A549 (cell line): ENCODE results near the gene GPATCH4. TPM values are rescaled to one million over a fixed set of nuclear protein-coding genes. Genes with fewer than 3 reads are reported as not detected.

Experiments used
- ATAC-seq, 2 experiments: fragments of 200-7000 bp in 1 of 2; fragments of >200 bp in 1 of 2; cut with Nextera tagmentation in 1 of 2; cut with Tn5 transposase in 1 of 2; 3 replicates each; pipeline versions ENCODE4 v1.8.0 to v1.9.1; 2018 to 2020; ENCODE audit warnings: mild to moderate bottlenecking in 1 of 2, moderate library complexity in 1 of 2
- CTCF ChIA-PET: fragments of 300-600 bp; sonication (Branson Sonifier 250); formaldehyde crosslinking; extraction: SDS; loops from one replicate; lab custom pipeline; 2021; ENCODE audit warnings: antibody characterized with exemption, inconsistent platforms; lab: Yijun Ruan, JAX
- POLR2A ChIA-PET: fragments of 350-600 bp; formaldehyde crosslinking; extraction: SDS; loops from one replicate; lab custom pipeline; 2021; ENCODE audit warnings: antibody characterized with exemption, inconsistent platforms; lab: Yijun Ruan, JAX
- DNase-seq, 2 experiments: peaks; one replicate each; pipeline versions ENCODE4 v3.0.0 to v3.0.0-alpha.2; 2011 to 2016; ENCODE audit warnings: low read depth in 1 of 2, low spot score in 1 of 2
- FAIRE-seq: peaks from 2 replicates; lab custom pipeline; 2011; peaks lifted over from hg19 to GRCh38; lab: Jason Lieb, UNC
- H3K27ac ChIP-seq, 2 experiments: fragments of >200 bp; sonication (Bioruptor Twin); formaldehyde crosslinking; 3 replicates each; pipeline ENCODE4 v1.5.1; 2016 to 2017
- H3K4me1 ChIP-seq: fragments of >200 bp; sonication (Bioruptor Twin); formaldehyde crosslinking; 3 replicates; pipeline ENCODE4 v1.6.1; 2016
- H3K4me2 ChIP-seq: fragments of >200 bp; sonication (Bioruptor Twin); formaldehyde crosslinking; 3 replicates; pipeline ENCODE4 v1.6.1; 2016
- H3K4me3 ChIP-seq: fragments of >200 bp; sonication (Bioruptor Twin); formaldehyde crosslinking; 3 replicates; pipeline ENCODE4 v1.5.1; 2016
- H3K9me3 ChIP-seq: fragments of >200 bp; sonication (Bioruptor Twin); formaldehyde crosslinking; 3 replicates; pipeline ENCODE4 v1.6.1; 2016
- ATOH8 ChIP-seq: fragments of 250-450 bp; sonication (Bioruptor Pico); IDR thresholded peaks from 2 replicates; pipeline ENCODE4 v1.5.0; 2020; ENCODE audit warnings: low read depth, mild to moderate bottlenecking, moderate library complexity
- BCL3 ChIP-seq: fragments of >200 bp; sonication (Bioruptor Twin); formaldehyde crosslinking; IDR thresholded peaks from 3 replicates; pipeline ENCODE4 v1.6.1; 2016
- BHLHE40 ChIP-seq: IDR thresholded peaks from 2 replicates; pipeline ENCODE4 v1.6.1; 2012; ENCODE audit warnings: low read depth, low read length, inconsistent platforms
- CHD2 ChIP-seq: fragments of 150-350 bp; IDR thresholded peaks from 2 replicates; pipeline ENCODE4 v1.6.1; 2014; ENCODE audit warnings: low read length; ENCODE audit not compliant: partially characterized antibody
- E2F6 ChIP-seq: IDR thresholded peaks from 2 replicates; pipeline ENCODE4 v1.6.1; 2012; ENCODE audit warnings: low read depth, borderline replicate concordance
- EHMT2 ChIP-seq: fragments of 200-600 bp; sonication (generic); IDR thresholded peaks from 2 replicates; pipeline ENCODE4 v1.6.1; 2016; ENCODE audit warnings: antibody characterized with exemption, low read depth, mild to moderate bottlenecking, moderate library complexity
- FOSB ChIP-seq: fragments of 250-450 bp; sonication (Bioruptor Pico); IDR thresholded peaks from 2 replicates; pipeline ENCODE4 v1.5.0; 2020; ENCODE audit warnings: mild to moderate bottlenecking, moderate library complexity
- HDAC2 ChIP-seq: fragments of 200-600 bp; sonication (generic); IDR thresholded peaks from 2 replicates; pipeline ENCODE4 v1.6.1; 2016
- HES2 ChIP-seq: fragments of >200 bp; sonication (Bioruptor Twin); formaldehyde crosslinking; IDR thresholded peaks from 2 replicates; pipeline ENCODE4 v1.6.1; 2016
- HEYL ChIP-seq: fragments of 250-450 bp; sonication (Bioruptor Pico); IDR thresholded peaks from 2 replicates; pipeline ENCODE4 v1.8.0; 2021; ENCODE audit warnings: mild to moderate bottlenecking, moderate library complexity
- HOXB13 ChIP-seq: fragments of 250-450 bp; sonication (Bioruptor Pico); IDR thresholded peaks from 2 replicates; pipeline ENCODE4 v1.5.0; 2020; ENCODE audit warnings: low read depth, mild to moderate bottlenecking, moderate library complexity
- HOXB5 ChIP-seq: fragments of 250-450 bp; sonication (Bioruptor Pico); IDR thresholded peaks from 2 replicates; pipeline ENCODE4 v1.5.0; 2020; ENCODE audit warnings: mild to moderate bottlenecking, moderate library complexity
- JUN ChIP-seq, 2 experiments: fragments of >200 bp; sonication (Bioruptor Twin); formaldehyde crosslinking; IDR thresholded peaks; 2 replicates in 1 of 2; 3 replicates in 1 of 2; pipeline ENCODE4 v1.6.1; 2016 to 2017
- JUNB ChIP-seq: fragments of >200 bp; sonication (Bioruptor Twin); formaldehyde crosslinking; IDR thresholded peaks from 2 replicates; pipeline ENCODE4 v1.6.1; 2016
- KDM1A ChIP-seq: fragments of 200-600 bp; sonication (generic); IDR thresholded peaks from 2 replicates; pipeline ENCODE4 v1.6.1; 2016; ENCODE audit warnings: low read depth, mild to moderate bottlenecking
- NPAS2 ChIP-seq: fragments of 250-450 bp; sonication (Bioruptor Pico); IDR thresholded peaks from 2 replicates; pipeline ENCODE4 v1.8.0; 2022; ENCODE audit warnings: mild to moderate bottlenecking, moderate library complexity, borderline replicate concordance
- PHF8 ChIP-seq: fragments of 200-600 bp; sonication (generic); IDR thresholded peaks from 2 replicates; pipeline ENCODE4 v1.6.1; 2016; ENCODE audit warnings: low read depth, mild to moderate bottlenecking, antibody characterized with exemption, moderate library complexity, borderline replicate concordance
- POLR2AphosphoS2 ChIP-seq: conservative IDR thresholded peaks from 2 replicates; pipeline ENCODE4 v1.6.1; 2012; ENCODE audit warnings: low read length, improper control_type of control experiment, inconsistent platforms
- RARB ChIP-seq: fragments of 250-450 bp; sonication (Bioruptor Pico); IDR thresholded peaks from 2 replicates; pipeline ENCODE4 v1.8.0; 2021; ENCODE audit warnings: mild to moderate bottlenecking, moderate library complexity
- RCOR1 ChIP-seq: fragments of 150-350 bp; IDR thresholded peaks from 2 replicates; pipeline ENCODE4 v1.6.1; 2014; ENCODE audit warnings: antibody characterized with exemption, low read length, low read depth
- RNF2 ChIP-seq: fragments of 200-600 bp; sonication (generic); IDR thresholded peaks from 2 replicates; pipeline ENCODE4 v1.6.1; 2016; ENCODE audit warnings: low read depth, mild to moderate bottlenecking, antibody characterized with exemption, moderate library complexity, borderline replicate concordance
- SMC3 ChIP-seq: fragments of >200 bp; sonication (Bioruptor Twin); formaldehyde crosslinking; IDR thresholded peaks from 3 replicates; pipeline ENCODE4 v1.6.1; 2018; ENCODE audit warnings: inconsistent platforms
- SREBF2 ChIP-seq: fragments of 450-650 bp; IDR thresholded peaks from 2 replicates; pipeline ENCODE4 v1.6.1; 2014; ENCODE audit warnings: mild to moderate bottlenecking, moderate library complexity
- TFCP2L1 ChIP-seq: fragments of 250-450 bp; sonication (Bioruptor Pico); IDR thresholded peaks from 2 replicates; pipeline ENCODE4 v1.5.0; 2021; ENCODE audit warnings: mild to moderate bottlenecking
- TP53 ChIP-seq: fragments of 250-450 bp; sonication (Bioruptor Pico); IDR thresholded peaks from 2 replicates; pipeline ENCODE4 v1.5.0; 2021; ENCODE audit warnings: mild to moderate bottlenecking, moderate library complexity
- ZC3H11A ChIP-seq: fragments of 450-650 bp; IDR thresholded peaks from 2 replicates; pipeline ENCODE4 v1.6.1; 2014; ENCODE audit warnings: antibody characterized with exemption, mild to moderate bottlenecking
- ZFP36 ChIP-seq: fragments of 450-650 bp; IDR thresholded peaks from 2 replicates; pipeline ENCODE4 v1.6.1; 2014; ENCODE audit warnings: borderline replicate concordance; ENCODE audit not compliant: partially characterized antibody
- ZNF302 ChIP-seq: fragments of 250-450 bp; sonication (Bioruptor Pico); IDR thresholded peaks from 2 replicates; pipeline ENCODE4 v1.9.0; 2021; ENCODE audit warnings: inconsistent platforms, mild to moderate bottlenecking, moderate library complexity
- ZSCAN20 ChIP-seq: fragments of 250-450 bp; sonication (Bioruptor Pico); IDR thresholded peaks from 2 replicates; pipeline ENCODE4 v1.8.0; 2022; ENCODE audit warnings: mild to moderate bottlenecking, moderate library complexity
- WGBS: methylation state at CpG from one replicate; pipeline ENCODE4 v1.1.6; 2017; ENCODE audit errors: missing lambda C conversion rate; 5-methylcytosine and 5-hydroxymethylcytosine counted together
- polyA plus RNA-seq, 4 experiments: library from polyadenylated mRNA; depleted of rRNA in 3 of 4; stranded (reverse); fragments of >200 nt; fragmentation: RNase III in 1 of 4; extraction: RNeasy Plus Mini Kit Qiagen cat#74134 plus additional on column Dnase treatment in 1 of 4; gene quantifications; 2 replicates in 3 of 4; 3 replicates in 1 of 4; pipeline ENCODE4 v1.2.3, GENCODE V29; 2011 to 2017

GPATCH4 gene
- polyA plus RNA-seq, 2 of the 4 experiments (the other 2 are of a cell fraction): 68.1 to 85.2 TPM

- no peak for TF ChIP-seq ZNF302 (CRISPR knock-in tag)
- no peak for TF ChIP-seq E2F6
- TF ChIP-seq HES2: no peak
- TF ChIP-seq KDM1A: no peak
- TF ChIP-seq NPAS2: no peak
- TF ChIP-seq HOXB13 (CRISPR knock-in tag): no peak
- TF ChIP-seq HDAC2: no peak
- no peak for TF ChIP-seq BHLHE40
- TF ChIP-seq ZFP36: no peak
- TF ChIP-seq SREBF2: no peak
- no peak for TF ChIP-seq ZSCAN20 (CRISPR knock-in tag)
- no peak for TF ChIP-seq CHD2
- TF ChIP-seq TP53 (CRISPR knock-in tag): no peak
- TF ChIP-seq TFCP2L1 (CRISPR knock-in tag): no peak
- no peak for TF ChIP-seq RNF2
- TF ChIP-seq ZC3H11A: no peak
- FAIRE-seq (no peak), ATAC-seq (no peak), DNase-seq (no peak)
- 79% methylated on average over 8 of the region's 8 CpGs for WGBS
- Histone ChIP-seq H3K4me3 (no peak overlapping the region), H3K27ac (no peak overlapping the region), H3K4me2 (no peak overlapping the region), H3K9me3 (no peaks in the 10 kb centered on the region), H3K4me1 (peaks cover 20% of the 10 kb centered on the region)
- ChIA-PET POLR2A (no interaction called here), CTCF (interaction anchor here (0.7 to 1.1 kb wide), 2 partner anchors 23 to 75 kb away, joined by 3 read pairs; no protein-coding TSS in a partner anchor)
Measured at GRCh38 chr1:156554971-156555370, 46.3 kb downstream of the GPATCH4 start.

- Histone ChIP-seq H3K4me2 (no peak overlapping the region), H3K4me1 (peaks cover 20% of the 10 kb centered on the region), H3K4me3 (no peak overlapping the region), H3K27ac (no peak overlapping the region), H3K9me3 (no peaks in the 10 kb centered on the region)
- CTCF ChIA-PET: interaction anchor here (1.1 kb wide), 1 partner anchor 109 kb away, joined by 3 read pairs; no protein-coding TSS in a partner anchor
- TF ChIP-seq JUN (IDR thresholded peaks at IDR 0.05): no peak
- no peak for TF ChIP-seq HOXB5
- no peak for TF ChIP-seq POLR2AphosphoS2
- TF ChIP-seq BCL3: no peak
- TF ChIP-seq HEYL (CRISPR knock-in tag): no peak
- no peak for TF ChIP-seq SMC3
- no peak for TF ChIP-seq ATOH8
- no peak for TF ChIP-seq CHD2
- no peak for TF ChIP-seq FOSB (CRISPR knock-in tag)
- no peak for TF ChIP-seq RARB (CRISPR knock-in tag)
- TF ChIP-seq PHF8: no peak
- TF ChIP-seq TP53 (CRISPR knock-in tag): no peak
- TF ChIP-seq ZSCAN20 (CRISPR knock-in tag): no peak
- TF ChIP-seq ZFP36: no peak
- TF ChIP-seq JUNB: no peak
- no peak for TF ChIP-seq HDAC2
- TF ChIP-seq RCOR1: no peak
- no peak for TF ChIP-seq EHMT2
- FAIRE-seq: no peak
- no peak for DNase-seq
- WGBS: 91% methylated on average over 6 of the region's 6 CpGs
- ATAC-seq: no peak
- POLR2A ChIA-PET: no interaction called here
Measured at GRCh38 chr1:156553860-156554485, 47.3 kb downstream of the GPATCH4 start.
